Keratinocyte (primary cell): ENCODE data around the gene OR51G1. TPM values are rescaled to one million over a fixed set of nuclear protein-coding genes. Genes with fewer than 3 reads are reported as not detected.

Experiments used
- DNase-seq: peaks from one replicate; pipeline ENCODE4 v3.0.0-alpha.2; 2011; ENCODE audit warnings: low read depth, missing footprints, low spot score
- FAIRE-seq: peaks from 2 replicates; lab custom pipeline; 2011; peaks lifted over from hg19 to GRCh38; lab: Jason Lieb, UNC
- H2AFZ ChIP-seq: 2 replicates; pipeline ENCODE4 v1.6.0; 2012; ENCODE audit warnings: low read length, control low read depth, inconsistent platforms; ENCODE audit not compliant: control insufficient read depth
- H3K27ac ChIP-seq: 2 replicates; pipeline ENCODE4 v1.5.1; 2011; ENCODE audit warnings: low read length; ENCODE audit not compliant: control insufficient read depth, insufficient read depth
- H3K27me3 ChIP-seq: 3 replicates; pipeline ENCODE4 v1.6.0; 2011; ENCODE audit warnings: low read length; ENCODE audit not compliant: control insufficient read depth, insufficient read depth; ENCODE audit errors: extremely low read depth
- H3K36me3 ChIP-seq, 2 experiments: 2 replicates in 1 of 2; 3 replicates in 1 of 2; pipeline ENCODE4 v1.5.1; 2011; ENCODE audit warnings: low read length in 2 of 2, mild to moderate bottlenecking in 1 of 2; ENCODE audit not compliant: control insufficient read depth in 2 of 2, insufficient read depth in 2 of 2; ENCODE audit errors: extremely low read depth in 1 of 2
- H3K4me1 ChIP-seq: 3 replicates; pipeline ENCODE4 v1.5.1; 2011; ENCODE audit warnings: low read length; ENCODE audit not compliant: control insufficient read depth, insufficient read depth; ENCODE audit errors: extremely low read depth
- H3K4me2 ChIP-seq: 3 replicates; pipeline ENCODE4 v1.6.0; 2011; ENCODE audit warnings: low read depth, low read length; ENCODE audit not compliant: control insufficient read depth, insufficient read depth; ENCODE audit errors: extremely low read depth
- H3K4me3 ChIP-seq, 3 experiments: fragments of 200-600 bp in 1 of 3; sonication (generic) in 1 of 3; 2 replicates in 2 of 3; 3 replicates in 1 of 3; pipeline ENCODE4 v1.5.1; 2011 to 2016; ENCODE audit warnings: low read length in 3 of 3, mild to moderate bottlenecking in 3 of 3, control low read depth in 2 of 3, inconsistent platforms in 1 of 3, low read depth in 1 of 3, mixed read lengths in 1 of 3, mixed run types in 1 of 3, moderate library complexity in 1 of 3; ENCODE audit not compliant: control insufficient read depth in 2 of 3, insufficient read depth in 2 of 3; ENCODE audit errors: extremely low read depth in 1 of 3
- H3K79me2 ChIP-seq: 2 replicates; pipeline ENCODE4 v1.6.0; 2012; ENCODE audit warnings: low read length; ENCODE audit not compliant: control insufficient read depth, insufficient read depth
- H3K9ac ChIP-seq: 3 replicates; pipeline ENCODE4 v1.6.0; 2011; ENCODE audit warnings: low read length; ENCODE audit not compliant: control insufficient read depth, insufficient read depth; ENCODE audit errors: extremely low read depth
- H3K9me1 ChIP-seq: 3 replicates; pipeline ENCODE4 v1.6.0; 2011; ENCODE audit warnings: low read length; ENCODE audit not compliant: control insufficient read depth, insufficient read depth; ENCODE audit errors: extremely low read depth
- H3K9me3 ChIP-seq: 2 replicates; pipeline ENCODE4 v1.5.1; 2012; ENCODE audit warnings: low read depth, low read length; ENCODE audit not compliant: control insufficient read depth
- H4K20me1 ChIP-seq: 3 replicates; pipeline ENCODE4 v1.6.0; 2011; ENCODE audit warnings: low read length; ENCODE audit not compliant: control insufficient read depth, insufficient read depth; ENCODE audit errors: extremely low read depth
- EZH2 ChIP-seq: IDR thresholded peaks from one replicate; pipeline ENCODE4 v1.6.1; 2012; ENCODE audit warnings: inconsistent platforms, mild to moderate bottlenecking, low read length, moderate library complexity
- dilution Hi-C: fragments of 300-500 bp; cut with MboI; formaldehyde crosslinking; loops from one replicate; pipeline ENCODE4 v1.7.0; 2020; ENCODE audit warnings: low sequenced_read_pairs; ENCODE audit not compliant: extremely low pct_ligation_motif_present
- polyA plus RNA-seq, 5 experiments: library from polyadenylated mRNA; depleted of rRNA in 3 of 5; stranded (reverse) in 3 of 5; stranded (forward) in 1 of 5; unstranded in 1 of 5; fragments of >200 nt; gene quantifications; 1 replicate in 1 of 5; 2 replicates in 3 of 5; 3 replicates in 1 of 5; pipeline versions ENCODE4 v1.2.1 to v1.2.3, GENCODE V29; 2011 to 2012; ENCODE audit warnings: missing spikeins in 2 of 5, low read depth in 1 of 5, low replicate concordance in 1 of 5
- TF ChIP-seq, protein P1 (sequence below), 3 experiments: IDR thresholded peaks in 1 of 3; conservative IDR thresholded peaks in 1 of 3; optimal IDR thresholded peaks in 1 of 3; 2 replicates in 2 of 3; 3 replicates in 1 of 3; pipeline versions ENCODE3 to v1.5.1; 2011; ENCODE audit warnings: low read length in 3 of 3, mild to moderate bottlenecking in 3 of 3, moderate library complexity in 2 of 3, control low read depth in 1 of 3, inconsistent platforms in 1 of 3; ENCODE audit not compliant: insufficient read depth in 2 of 3; ENCODE audit errors: extremely low read depth in 1 of 3

Gene OR51G1
- polyA plus RNA-seq, 1 donor (not counting 4 experiments of a cell fraction or from before 2014, with no cell fraction given) = not detected

DNA sequence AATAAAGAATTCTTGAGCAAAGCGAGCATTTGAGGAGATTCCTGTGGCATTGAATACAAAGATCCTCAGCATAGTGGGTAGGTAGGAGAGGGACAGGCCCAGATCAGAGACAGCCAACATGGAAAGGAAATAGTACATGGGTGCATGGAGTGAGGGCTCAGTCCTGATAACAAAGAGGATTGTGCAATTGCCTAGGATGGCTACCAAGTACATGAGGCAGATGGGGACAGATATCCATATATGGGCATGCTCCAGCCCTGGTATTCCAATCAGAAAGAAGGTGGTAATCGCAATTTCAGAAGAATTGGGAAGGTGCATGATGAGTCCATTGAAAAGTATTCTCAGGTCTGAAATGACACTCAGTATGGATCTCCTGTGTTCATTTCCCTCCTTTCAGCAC lies 33.9 kb downstream of the OR51G1 start:
- H3K9ac ChIP-seq = no peak overlapping the region
- FAIRE-seq = no peak
- H3K4me3 ChIP-seq = no peak overlapping the region
- dilution Hi-C loops = no loop called here
- H3K27ac ChIP-seq = no peak overlapping the region
- TF ChIP-seq EZH2 = no peak
- TF ChIP-seq, protein P1, sequence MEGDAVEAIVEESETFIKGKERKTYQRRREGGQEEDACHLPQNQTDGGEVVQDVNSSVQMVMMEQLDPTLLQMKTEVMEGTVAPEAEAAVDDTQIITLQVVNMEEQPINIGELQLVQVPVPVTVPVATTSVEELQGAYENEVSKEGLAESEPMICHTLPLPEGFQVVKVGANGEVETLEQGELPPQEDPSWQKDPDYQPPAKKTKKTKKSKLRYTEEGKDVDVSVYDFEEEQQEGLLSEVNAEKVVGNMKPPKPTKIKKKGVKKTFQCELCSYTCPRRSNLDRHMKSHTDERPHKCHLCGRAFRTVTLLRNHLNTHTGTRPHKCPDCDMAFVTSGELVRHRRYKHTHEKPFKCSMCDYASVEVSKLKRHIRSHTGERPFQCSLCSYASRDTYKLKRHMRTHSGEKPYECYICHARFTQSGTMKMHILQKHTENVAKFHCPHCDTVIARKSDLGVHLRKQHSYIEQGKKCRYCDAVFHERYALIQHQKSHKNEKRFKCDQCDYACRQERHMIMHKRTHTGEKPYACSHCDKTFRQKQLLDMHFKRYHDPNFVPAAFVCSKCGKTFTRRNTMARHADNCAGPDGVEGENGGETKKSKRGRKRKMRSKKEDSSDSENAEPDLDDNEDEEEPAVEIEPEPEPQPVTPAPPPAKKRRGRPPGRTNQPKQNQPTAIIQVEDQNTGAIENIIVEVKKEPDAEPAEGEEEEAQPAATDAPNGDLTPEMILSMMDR (optimal IDR thresholded peaks at IDR 0.05 in 1 of 3, IDR thresholded peaks at IDR 0.05 in 1 of 3, conservative IDR thresholded peaks at IDR 0.05 in 1 of 3; ENCODE audit: extremely low read depth in 1 of 3, insufficient read depth in 2 of 3, low read length in 3 of 3) = no peak
- no peaks in the 10 kb centered on the region for H3K36me3 ChIP-seq
- H3K4me1 ChIP-seq = peaks cover 8% of the 10 kb centered on the region
- no peaks in the 10 kb centered on the region for H3K9me1 ChIP-seq
- no peaks in the 10 kb centered on the region for H4K20me1 ChIP-seq
- H3K4me2 ChIP-seq = no peak overlapping the region
- no peaks in the 10 kb centered on the region for H3K79me2 ChIP-seq
- no peak overlapping the region for H2AFZ ChIP-seq
- DNase-seq = no peak
- no peaks in the 10 kb centered on the region for H3K27me3 ChIP-seq
- H3K9me3 ChIP-seq = no peaks in the 10 kb centered on the region

DNA sequence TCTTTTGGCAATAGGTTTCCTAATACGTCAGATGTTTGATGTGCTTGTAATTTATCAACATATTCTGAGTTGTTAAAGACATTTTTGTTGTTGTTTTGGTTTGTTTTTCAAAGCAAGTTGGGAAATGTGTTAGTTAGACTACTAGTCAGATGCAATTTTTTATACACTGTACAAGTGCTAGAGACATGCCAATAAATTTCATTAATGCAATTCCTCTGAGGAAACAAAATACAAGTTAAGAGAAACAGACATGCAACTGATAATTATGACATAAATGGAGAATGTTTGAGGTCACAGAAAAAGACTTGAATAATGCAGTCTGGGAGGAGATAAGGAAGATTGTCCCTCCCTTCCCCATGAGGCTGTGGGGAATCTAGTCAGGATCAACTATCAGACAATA lies 36.5 kb downstream of the OR51G1 start:
- no peaks in the 10 kb centered on the region for H3K79me2 ChIP-seq
- TF ChIP-seq EZH2 = no peak
- TF ChIP-seq, protein P1 (optimal IDR thresholded peaks at IDR 0.05 in 1 of 3, IDR thresholded peaks at IDR 0.05 in 1 of 3, conservative IDR thresholded peaks at IDR 0.05 in 1 of 3; ENCODE audit: extremely low read depth in 1 of 3, insufficient read depth in 2 of 3, low read length in 3 of 3) = no peak
- peaks cover 8% of the 10 kb centered on the region for H3K4me1 ChIP-seq
- no peaks in the 10 kb centered on the region for H3K27me3 ChIP-seq
- dilution Hi-C loops = no loop called here
- H2AFZ ChIP-seq = no peak overlapping the region
- no peak for DNase-seq
- no peak overlapping the region for H3K4me3 ChIP-seq
- H3K27ac ChIP-seq = no peak overlapping the region
- FAIRE-seq = no peak
- H3K36me3 ChIP-seq = no peaks in the 10 kb centered on the region
- H3K9me1 ChIP-seq = no peaks in the 10 kb centered on the region
- H4K20me1 ChIP-seq = no peaks in the 10 kb centered on the region
- no peak overlapping the region for H3K4me2 ChIP-seq
- no peak overlapping the region for H3K9ac ChIP-seq
- no peaks in the 10 kb centered on the region for H3K9me3 ChIP-seq
